DMS79 (cell line): ENCODE measurements around the gene CABP7.
A peak's percentile ranks its signal among the peaks of the same experiment; 100 is the strongest.

Experiments used
- DNase-seq: peaks from one replicate; lab custom pipeline; 2025; lab: John Stamatoyannopoulos, UW

The CABP7 gene

GRCh38 chr22:29719899-29720645 is at the start of gene CABP7:
TSS of gene CABP7 (plus strand) at chr22:29720003. CDS start at chr22:29720425, 422 bp downstream.
- DNase-seq, result no peak

GRCh38 chr22:29670626-29671025 is 49.2 kb upstream of the CABP7 start:
- no peak for DNase-seq

- DNase-seq, result no peak
Measured at GRCh38 chr22:29673361-29674066, 46.3 kb upstream of the CABP7 start.

GRCh38 chr22:29674121-29674520 is 45.7 kb upstream of the CABP7 start:
- no peak for DNase-seq

- no peak for DNase-seq
Measured at GRCh38 chr22:29679316-29679715, 40.5 kb upstream of the CABP7 start.

- no peak for DNase-seq
Measured at GRCh38 chr22:29683536-29683935, 36.3 kb upstream of the CABP7 start.

GRCh38 chr22:29684244-29684643 is 35.6 kb upstream of the CABP7 start:
- DNase-seq, result no peak

GRCh38 chr22:29689206-29689879 is 30.5 kb upstream of the CABP7 start:
- no peak for DNase-seq

GRCh38 chr22:29689880-29690213 is 30.0 kb upstream of the CABP7 start:
- peak; percentile 86 for DNase-seq

- DNase-seq, result peak; percentile 43
Measured at GRCh38 chr22:29690476-29690875, 29.3 kb upstream of the CABP7 start.

GRCh38 chr22:29691636-29692326 is 28.0 kb upstream of the CABP7 start:
- DNase-seq, result peak; percentile 69

- DNase-seq, result peak; percentile 39
Measured at GRCh38 chr22:29692327-29692640, 27.5 kb upstream of the CABP7 start.

- DNase-seq, result no peak
Measured at GRCh38 chr22:29693161-29693560, 26.6 kb upstream of the CABP7 start.

- DNase-seq, result no peak
Measured at GRCh38 chr22:29693671-29694070, 26.1 kb upstream of the CABP7 start.

GRCh38 chr22:29695129-29695926 is 24.5 kb upstream of the CABP7 start:
- DNase-seq, result peak; percentile 36

- no peak for DNase-seq
Measured at GRCh38 chr22:29697853-29698598, 21.8 kb upstream of the CABP7 start.

- no peak for DNase-seq
Measured at GRCh38 chr22:29700206-29700899, 19.4 kb upstream of the CABP7 start.

- peak; percentile 82 for DNase-seq
Measured at GRCh38 chr22:29700900-29701154, 19.0 kb upstream of the CABP7 start.

GRCh38 chr22:29701155-29701999 is 18.4 kb upstream of the CABP7 start:
- peak; percentile 82 for DNase-seq
